Vagina (tissue), 2 donors: ENCODE results near the gene RUFY1. TPM values are rescaled to one million over a fixed set of nuclear protein-coding genes. Genes with fewer than 3 reads are reported as not detected.
"Not testable (repeated sequence)": the region's sequence is repeated elsewhere in the genome, so short reads cannot be mapped to it uniquely, and the experiment has no call there.

Source experiments
- DNase-seq, 2 donors: peaks; one replicate each; pipeline ENCODE4 v3.0.0-alpha.2; 2017; ENCODE audit errors: extremely low spot score in 2 of 2
- H3K27ac ChIP-seq: fragments of 200-600 bp; sonication (generic); one replicate; pipeline ENCODE4 v1.5.1; 2019
- H3K27me3 ChIP-seq: fragments of 200-600 bp; sonication (generic); one replicate; pipeline ENCODE4 v1.5.1; 2019
- H3K36me3 ChIP-seq, 2 donors: fragments of 200-600 bp; sonication (generic); one replicate each; pipeline ENCODE4 v1.5.1; 2017 to 2019
- H3K4me1 ChIP-seq: fragments of 200-600 bp; sonication (generic); one replicate; pipeline ENCODE4 v1.5.1; 2019
- H3K4me3 ChIP-seq, 2 donors: fragments of 200-600 bp; sonication (generic); 1 replicate in 1 of 2; 2 replicates in 1 of 2; pipeline ENCODE4 v1.5.1; 2016 to 2019
- H3K9me3 ChIP-seq: fragments of 200-600 bp; sonication (generic); one replicate; pipeline ENCODE4 v1.5.1; 2019
- CTCF ChIP-seq, 3 experiments: fragments of 450-650 bp in 2 of 3; fragments of 200-600 bp in 1 of 3; sonication (generic) in 1 of 3; IDR thresholded peaks; one replicate each; pipeline ENCODE4 v1.5.1; 2017 to 2019; ENCODE audit warnings: antibody characterized with exemption in 3 of 3, mild to moderate bottlenecking in 2 of 3, moderate library complexity in 2 of 3
- POLR2A ChIP-seq, 2 donors: fragments of 450-650 bp; IDR thresholded peaks; one replicate each; pipeline ENCODE4 v1.6.1; 2017; ENCODE audit warnings: antibody characterized with exemption in 2 of 2, mild to moderate bottlenecking in 2 of 2, moderate library complexity in 2 of 2
- POLR2AphosphoS5 ChIP-seq, 2 donors: sonication (generic); formaldehyde crosslinking; IDR thresholded peaks; one replicate each; pipeline ENCODE4 v1.9.0; 2017; ENCODE audit warnings: antibody characterized with exemption in 2 of 2, mild to moderate bottlenecking in 2 of 2, low read depth in 1 of 2; ENCODE audit not compliant: insufficient read depth in 1 of 2
- intact Hi-C: fragments of 100-400 bp; cut with DNase I; formaldehyde crosslinking; loops from one replicate; pipeline ENCODE4 v1.15.1; 2023
- total RNA-seq: library from RNA; depleted of rRNA; stranded (reverse); fragments of >200 nt; gene quantifications from one replicate; pipeline ENCODE4 v1.2.3, GENCODE V29; 2016

RUFY1 gene
- total RNA-seq, 1 donor from 2014 or later: 35.6 TPM

- H3K9me3 ChIP-seq: no peaks in the 10 kb centered on the region
- TF ChIP-seq POLR2AphosphoS5 (IDR thresholded peaks at IDR 0.05; ENCODE audit: insufficient read depth in 1 of 2, low read depth in 1 of 2) (no peak), CTCF (IDR thresholded peaks at IDR 0.05) (no peak), POLR2A (IDR thresholded peaks at IDR 0.05) (no peak)
- no peak overlapping the region for H3K4me3 ChIP-seq
- H3K4me1 ChIP-seq: peaks cover 12% of the 10 kb centered on the region
- no peak for DNase-seq
- intact Hi-C loops: no loop called here
- H3K27me3 ChIP-seq: no peaks in the 10 kb centered on the region
- no peak overlapping the region for H3K27ac ChIP-seq
- no peaks in the 10 kb centered on the region for H3K36me3 ChIP-seq
Observed at GRCh38 chr5:179533024-179533423, 17.3 kb upstream of the RUFY1 start.

GRCh38 chr5:179533907-179534306, 16.4 kb upstream of the RUFY1 start:
- Histone ChIP-seq H3K36me3 (no peaks in the 10 kb centered on the region), H3K4me1 (peaks cover 12% of the 10 kb centered on the region), H3K4me3 (no peak overlapping the region), H3K9me3 (no peaks in the 10 kb centered on the region), H3K27me3 (no peaks in the 10 kb centered on the region), H3K27ac (no peak overlapping the region)
- intact Hi-C loops: no loop called here
- DNase-seq: no peak
- TF ChIP-seq CTCF (IDR thresholded peaks at IDR 0.05) (no peak), POLR2AphosphoS5 (IDR thresholded peaks at IDR 0.05; ENCODE audit: insufficient read depth in 1 of 2, low read depth in 1 of 2) (no peak), POLR2A (IDR thresholded peaks at IDR 0.05) (no peak)

- peaks cover 12% of the 10 kb centered on the region for H3K4me1 ChIP-seq
- no peak for DNase-seq
- H3K4me3 ChIP-seq: no peak overlapping the region
- intact Hi-C loops: no loop called here
- H3K27ac ChIP-seq: no peak overlapping the region
- no peaks in the 10 kb centered on the region for H3K9me3 ChIP-seq
- H3K27me3 ChIP-seq: no peaks in the 10 kb centered on the region
- no peaks in the 10 kb centered on the region for H3K36me3 ChIP-seq
- no peak for TF ChIP-seq POLR2A (IDR thresholded peaks at IDR 0.05)
- no peak for TF ChIP-seq POLR2AphosphoS5 (IDR thresholded peaks at IDR 0.05; ENCODE audit: insufficient read depth in 1 of 2, low read depth in 1 of 2)
- TF ChIP-seq CTCF (IDR thresholded peaks at IDR 0.05): no peak
Observed at GRCh38 chr5:179534431-179534830, 15.9 kb upstream of the RUFY1 start.

GRCh38 chr5:179536676-179537075, 13.7 kb upstream of the RUFY1 start:
- TF ChIP-seq CTCF (IDR thresholded peaks at IDR 0.05) (no peak), POLR2AphosphoS5 (IDR thresholded peaks at IDR 0.05; ENCODE audit: insufficient read depth in 1 of 2, low read depth in 1 of 2) (no peak), POLR2A (IDR thresholded peaks at IDR 0.05) (no peak)
- Histone ChIP-seq H3K36me3 (no peaks in the 10 kb centered on the region), H3K4me3 (no peak overlapping the region), H3K27me3 (no peaks in the 10 kb centered on the region), H3K4me1 (no peaks in the 10 kb centered on the region), H3K27ac (no peak overlapping the region), H3K9me3 (no peaks in the 10 kb centered on the region)
- intact Hi-C loops: no loop called here
- no peak for DNase-seq

- no peak overlapping the region for H3K4me3 ChIP-seq
- DNase-seq: no peak
- no peaks in the 10 kb centered on the region for H3K9me3 ChIP-seq
- TF ChIP-seq POLR2A (IDR thresholded peaks at IDR 0.05): no peak
- no peak for TF ChIP-seq POLR2AphosphoS5 (IDR thresholded peaks at IDR 0.05; ENCODE audit: insufficient read depth in 1 of 2, low read depth in 1 of 2)
- no peak for TF ChIP-seq CTCF (IDR thresholded peaks at IDR 0.05)
- H3K4me1 ChIP-seq: no peaks in the 10 kb centered on the region
- no peaks in the 10 kb centered on the region for H3K27me3 ChIP-seq
- intact Hi-C loops: no loop called here
- H3K36me3 ChIP-seq: no peaks in the 10 kb centered on the region
- H3K27ac ChIP-seq: no peak overlapping the region
Observed at GRCh38 chr5:179542170-179542569, 8.2 kb upstream of the RUFY1 start.

- H3K36me3 ChIP-seq, H3K9me3 ChIP-seq, H3K4me1 ChIP-seq, DNase-seq, H3K27ac ChIP-seq, H3K27me3 ChIP-seq, intact Hi-C loops, H3K4me3 ChIP-seq: not testable (repeated sequence)
Observed at GRCh38 chr5:179543275-179543674, 7.1 kb upstream of the RUFY1 start.
